Skeletal muscle satellite cell (primary cell): ENCODE results near the gene BRDT.

Source experiments
- H3K27me3 ChIP-seq: 2 replicates; pipeline ENCODE4 v1.7.0; 2013; ENCODE audit warnings: low read length; ENCODE audit not compliant: control insufficient read depth, insufficient read depth
- H3K36me3 ChIP-seq: 2 replicates; pipeline ENCODE4 v1.7.0; 2013; ENCODE audit warnings: mild to moderate bottlenecking, control low read depth, low read length; ENCODE audit not compliant: insufficient read depth
- H3K4me1 ChIP-seq: 2 replicates; pipeline ENCODE4 v1.7.0; 2013; ENCODE audit warnings: low read length; ENCODE audit not compliant: control insufficient read depth, insufficient read depth
- H3K4me2 ChIP-seq: 2 replicates; pipeline ENCODE4 v1.7.0; 2013; ENCODE audit warnings: mild to moderate bottlenecking, low read length
- H3K4me3 ChIP-seq: 2 replicates; pipeline ENCODE4 v1.7.0; 2013; ENCODE audit warnings: low read length
- H3K9ac ChIP-seq: 2 replicates; pipeline ENCODE4 v1.7.0; 2013; ENCODE audit warnings: mild to moderate bottlenecking, low read depth, low read length, moderate library complexity
- H3K9me3 ChIP-seq: replicated peaks from 2 replicates; pipeline ENCODE4 v1.7.0; 2013; ENCODE audit warnings: mild to moderate bottlenecking, control low read depth, low read length

BRDT gene

DNA sequence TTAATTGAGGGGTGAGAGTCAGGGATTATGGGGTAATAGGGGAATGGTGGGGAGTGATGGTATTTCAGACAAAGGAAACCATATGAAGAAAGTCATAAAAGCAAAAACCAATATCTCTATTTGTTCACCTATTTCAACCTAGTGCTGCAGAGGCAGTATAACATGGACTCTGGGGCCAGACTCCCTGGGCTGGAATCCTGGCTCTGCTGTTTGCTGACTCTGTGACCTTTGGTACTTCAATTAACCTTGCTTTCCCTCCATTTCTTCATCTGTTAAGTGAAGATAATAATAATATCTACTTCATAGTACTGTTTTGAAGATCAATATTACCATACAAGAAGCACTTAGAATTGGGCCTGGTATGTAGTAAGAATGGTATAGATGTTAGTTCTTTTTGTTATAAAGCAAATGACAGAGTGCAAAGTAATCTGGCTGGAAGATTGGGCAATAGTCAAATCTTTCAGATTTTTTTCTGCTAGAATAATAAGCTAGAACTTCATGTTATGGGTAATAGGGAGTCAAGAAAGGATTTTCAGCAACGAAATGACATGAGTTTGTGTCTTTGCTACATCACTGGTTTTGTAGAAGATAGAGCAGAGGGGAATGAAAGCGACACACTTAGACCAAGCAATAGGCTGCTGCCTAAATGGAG is 89.6 kb downstream of the BRDT start:
- no peaks in the 10 kb centered on the region for H3K27me3 ChIP-seq
- no peaks in the 10 kb centered on the region for H3K4me1 ChIP-seq
- H3K4me3 ChIP-seq, result no peak overlapping the region
- H3K36me3 ChIP-seq, result no peaks in the 10 kb centered on the region
- no peaks in the 10 kb centered on the region for H3K9me3 ChIP-seq
- H3K4me2 ChIP-seq, result no peak overlapping the region
- H3K9ac ChIP-seq, result no peak overlapping the region

- Histone ChIP-seq H3K4me1 (no peaks in the 10 kb centered on the region), H3K27me3 (no peaks in the 10 kb centered on the region), H3K4me2 (no peak overlapping the region), H3K4me3 (no peak overlapping the region), H3K9me3 (no peaks in the 10 kb centered on the region), H3K36me3 (no peaks in the 10 kb centered on the region), H3K9ac (no peak overlapping the region)
Observed at GRCh38 chr1:92040971-92041370, 91.8 kb downstream of the BRDT start.

GRCh38 chr1:92043621-92044020 is 94.4 kb downstream of the BRDT start:
- Histone ChIP-seq H3K4me2 (no peak overlapping the region), H3K9me3 (no peaks in the 10 kb centered on the region), H3K9ac (no peak overlapping the region), H3K27me3 (no peaks in the 10 kb centered on the region), H3K36me3 (no peaks in the 10 kb centered on the region), H3K4me1 (no peaks in the 10 kb centered on the region), H3K4me3 (no peak overlapping the region)

- Histone ChIP-seq H3K27me3 (no peaks in the 10 kb centered on the region), H3K9ac (no peak overlapping the region), H3K4me1 (no peaks in the 10 kb centered on the region), H3K4me3 (no peak overlapping the region), H3K4me2 (no peak overlapping the region), H3K36me3 (no peaks in the 10 kb centered on the region), H3K9me3 (no peaks in the 10 kb centered on the region)
Observed at GRCh38 chr1:92045766-92046495, 96.7 kb downstream of the BRDT start.

DNA sequence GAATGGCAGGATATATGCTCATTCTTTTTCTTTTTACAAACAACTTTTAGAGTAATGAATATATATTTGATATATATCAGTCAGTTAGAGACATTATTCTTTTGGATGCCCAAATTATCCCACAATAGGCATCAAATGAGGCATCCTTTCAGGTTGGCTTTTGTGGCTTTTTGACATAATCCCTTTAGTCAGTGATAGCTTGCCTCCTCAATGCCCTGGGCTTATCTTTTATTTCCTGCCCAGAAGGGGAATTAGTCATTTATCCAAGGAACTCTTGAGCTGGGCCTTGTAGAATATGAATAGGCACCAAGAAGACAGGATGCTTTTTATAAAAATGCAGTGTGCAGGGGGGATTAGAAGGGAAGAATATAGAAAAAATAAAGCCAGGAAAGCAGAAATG is 102.7 kb downstream of the BRDT start:
- no peaks in the 10 kb centered on the region for H3K27me3 ChIP-seq
- H3K36me3 ChIP-seq, result no peaks in the 10 kb centered on the region
- H3K4me3 ChIP-seq, result no peak overlapping the region
- H3K9ac ChIP-seq, result no peak overlapping the region
- no peak overlapping the region for H3K4me2 ChIP-seq
- H3K4me1 ChIP-seq, result no peaks in the 10 kb centered on the region
- no peaks in the 10 kb centered on the region for H3K9me3 ChIP-seq
